ENCODE data around the gene OSBP2.
A peak's percentile ranks its signal among the peaks of the same experiment; 100 is the strongest.

OSBP2 gene

GRCh38 chr22:30751529-30751928 lies 56.9 kb downstream of the OSBP2 start:
- no peak for DNase-seq (ENCODE audit: low read depth)
- TF ChIP-seq CTCF (conservative IDR thresholded peaks at IDR 0.05; ENCODE audit: low read depth, low read length): no peak
- no peak overlapping the region for H3K4me3 ChIP-seq (ENCODE audit: low read length)

GRCh38 chr22:30752771-30753170 lies 58.1 kb downstream of the OSBP2 start:
- TF ChIP-seq CTCF (conservative IDR thresholded peaks at IDR 0.05; ENCODE audit: low read depth, low read length): no peak
- DNase-seq (ENCODE audit: low read depth): no peak
- H3K4me3 ChIP-seq (ENCODE audit: low read length): no peak overlapping the region

- no peak for DNase-seq (ENCODE audit: low read depth)
- no peak for TF ChIP-seq CTCF (conservative IDR thresholded peaks at IDR 0.05; ENCODE audit: low read depth, low read length)
Observed at GRCh38 chr22:30753701-30754100, 59.0 kb downstream of the OSBP2 start.

GRCh38 chr22:30754521-30754920 lies 59.8 kb downstream of the OSBP2 start:
- no peak for DNase-seq (ENCODE audit: low read depth)
- H3K4me3 ChIP-seq (ENCODE audit: low read length): no peak overlapping the region
- no peak for TF ChIP-seq CTCF (conservative IDR thresholded peaks at IDR 0.05; ENCODE audit: low read depth, low read length)

More at GRCh38 chr22:30753701-30754100, 59.0 kb downstream of the OSBP2 start:
- H3K4me3 ChIP-seq (ENCODE audit: low read length): no peak overlapping the region

GRCh38 chr22:30754971-30755758 lies 60.5 kb downstream of the OSBP2 start:
- DNase-seq (ENCODE audit: low read depth): peak; percentile 37
- peak; percentile 87 for TF ChIP-seq CTCF (conservative IDR thresholded peaks at IDR 0.05; ENCODE audit: low read depth, low read length)
- H3K4me3 ChIP-seq (ENCODE audit: low read length): no peak overlapping the region

- no peak for TF ChIP-seq CTCF (conservative IDR thresholded peaks at IDR 0.05; ENCODE audit: low read depth, low read length)
- no peak overlapping the region for H3K4me3 ChIP-seq (ENCODE audit: low read length)
- DNase-seq (ENCODE audit: low read depth): no peak
Observed at GRCh38 chr22:30755759-30756124, 61.1 kb downstream of the OSBP2 start.
